PC-9 (cell line): ENCODE data around the gene MINDY4. TPM values are rescaled to one million over a fixed set of nuclear protein-coding genes. Genes with fewer than 3 reads are reported as not detected.

Source experiments
- BruUV-seq: library from RNA; stranded (reverse); fragments of 400-500 nt; replicated peaks from 2 replicates; lab custom pipeline; 2021; lab: Mats Ljungman, UMichigan
- CTCF ChIA-PET: fragments of 300-600 bp; sonication (Branson Sonifier 250); formaldehyde crosslinking; loops from one replicate; lab custom pipeline; 2022; ENCODE audit warnings: antibody characterized with exemption; lab: Charles Lee
- POLR2A ChIA-PET: fragments of 300-600 bp; sonication (Branson Sonifier 250); formaldehyde crosslinking; loops from one replicate; lab custom pipeline; 2022; ENCODE audit warnings: antibody characterized with exemption; ENCODE audit not compliant: unreplicated experiment; lab: Charles Lee
- DNase-seq, 2 experiments: peaks; one replicate each; pipeline versions ENCODE4 v3.0.0 to v3.0.0-alpha.2; 2015 to 2022; ENCODE audit warnings: mixed read lengths in 1 of 2
- H2AFZ ChIP-seq: fragments of 200-600 bp; sonication (generic); 2 replicates; pipeline ENCODE4 v1.8.1; 2017; ENCODE audit warnings: antibody characterized with exemption
- H3F3A ChIP-seq: fragments of 200-600 bp; sonication (generic); 2 replicates; pipeline ENCODE4 v1.8.1; 2017; ENCODE audit warnings: antibody characterized with exemption, mild to moderate bottlenecking, low read depth; ENCODE audit not compliant: insufficient read depth
- H3K27ac ChIP-seq: fragments of 200-600 bp; sonication (generic); 2 replicates; pipeline ENCODE4 v1.6.1; 2016; ENCODE audit warnings: mixed run types
- H3K27me3 ChIP-seq: fragments of 200-600 bp; sonication (generic); 2 replicates; pipeline ENCODE4 v1.6.1; 2016; ENCODE audit warnings: low read depth, mixed run types; ENCODE audit not compliant: insufficient read depth
- H3K36me3 ChIP-seq: fragments of 200-600 bp; sonication (generic); 2 replicates; pipeline ENCODE4 v1.6.1; 2016; ENCODE audit warnings: low read depth, mixed run types
- H3K4me1 ChIP-seq: fragments of 200-600 bp; sonication (generic); replicated peaks from 2 replicates; pipeline ENCODE4 v1.6.1; 2016; ENCODE audit warnings: mixed run types; ENCODE audit not compliant: insufficient read depth
- H3K4me2 ChIP-seq: fragments of 200-600 bp; sonication (generic); 2 replicates; pipeline ENCODE4 v1.6.1; 2017; ENCODE audit warnings: mixed run types
- H3K4me3 ChIP-seq: fragments of 200-600 bp; sonication (generic); 2 replicates; pipeline ENCODE4 v1.6.1; 2016; ENCODE audit warnings: mixed run types
- H3K79me2 ChIP-seq: fragments of 200-600 bp; sonication (generic); 2 replicates; pipeline ENCODE4 v1.6.1; 2017; ENCODE audit warnings: low read depth, mixed run types
- H3K9me2 ChIP-seq: fragments of 200-600 bp; sonication (generic); 2 replicates; pipeline ENCODE4 v1.8.1; 2017; ENCODE audit warnings: mild to moderate bottlenecking; ENCODE audit not compliant: insufficient read depth
- H3K9me3 ChIP-seq: fragments of 200-600 bp; sonication (generic); 2 replicates; pipeline ENCODE4 v1.8.1; 2016; ENCODE audit warnings: low read depth; ENCODE audit not compliant: insufficient read depth
- H4K20me1 ChIP-seq: fragments of 200-600 bp; sonication (generic); 2 replicates; pipeline ENCODE4 v1.8.1; 2017; ENCODE audit not compliant: insufficient read depth
- EZH2 ChIP-seq: fragments of 200-600 bp; sonication (generic); IDR thresholded peaks from 2 replicates; pipeline ENCODE4 v1.8.0; 2017; ENCODE audit warnings: antibody characterized with exemption, low read depth
- intact Hi-C: fragments of 100-400 bp; cut with micrococcal nuclease; formaldehyde crosslinking; loops from one replicate; pipeline ENCODE4 v1.10.0; 2022; ENCODE audit not compliant: unreplicated experiment
- total RNA-seq: library from RNA; stranded (reverse); gene quantifications from 2 replicates; pipeline ENCODE4 v1.2.3, GENCODE V29; 2021
- TF ChIP-seq, protein P1 (sequence below): fragments of 200-600 bp; sonication (generic); conservative IDR thresholded peaks from 2 replicates; pipeline ENCODE4 v1.6.1; 2017; ENCODE audit warnings: mixed run types, antibody characterized with exemption, mild to moderate bottlenecking, moderate library complexity

The MINDY4 gene
- total RNA-seq, 1 experiment from 2014 or later, result 14.8 TPM

DNA sequence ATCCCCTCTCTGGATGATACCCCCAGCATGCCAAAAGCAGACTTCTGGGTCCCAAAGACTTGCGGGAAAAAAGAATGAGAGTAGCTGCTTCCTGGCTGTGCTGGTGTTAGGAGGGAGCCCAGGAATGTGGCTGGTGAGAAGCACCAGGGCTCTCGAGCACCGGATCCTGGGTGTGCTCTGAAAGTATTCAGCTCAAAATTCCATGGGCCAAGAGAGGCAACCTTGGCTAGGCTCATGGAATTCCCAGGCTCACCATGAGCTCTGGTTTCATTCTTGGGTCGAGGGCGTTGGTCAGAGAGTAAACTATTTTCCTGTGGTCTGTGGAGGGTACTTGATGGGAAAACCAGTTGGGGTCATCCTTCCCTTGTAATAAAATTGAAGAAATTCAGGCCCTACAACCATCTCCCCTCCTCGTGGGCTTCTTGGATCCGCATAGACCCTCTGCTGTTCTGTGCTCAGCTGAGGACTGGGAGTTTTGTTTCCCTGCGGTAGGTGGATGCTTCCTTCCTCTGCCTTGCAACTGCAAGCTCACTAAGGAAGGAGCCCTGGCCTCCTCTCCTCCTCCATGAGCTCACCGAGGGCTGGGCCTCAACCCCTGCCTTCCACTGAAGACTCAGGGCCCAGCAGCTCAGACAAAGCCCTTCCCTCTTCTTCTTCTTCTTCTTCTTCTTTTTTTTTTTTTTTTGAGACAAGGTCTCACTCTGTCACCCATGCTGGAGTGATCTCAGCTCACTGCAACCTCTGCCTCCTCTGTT, 106.0 kb downstream of the MINDY4 start:
- Histone ChIP-seq H2AFZ (no peak overlapping the region), H3K4me1 (no peaks in the 10 kb centered on the region), H3K27me3 (no peaks in the 10 kb centered on the region), H3F3A (no peaks in the 10 kb centered on the region; the same call in 1 of the 2 replicates), H3K9me3 (no peaks in the 10 kb centered on the region), H3K4me2 (no peak overlapping the region), H3K36me3 (no peaks in the 10 kb centered on the region), H4K20me1 (no peaks in the 10 kb centered on the region), H3K27ac (no peak overlapping the region), H3K9me2 (no peaks in the 10 kb centered on the region), H3K4me3 (no peak overlapping the region), H3K79me2 (no peaks in the 10 kb centered on the region)
- CTCF ChIA-PET, result interaction anchor here (0.6 kb wide), 1 partner anchor 242 kb away, joined by 3 read pairs; no protein-coding TSS in a partner anchor
- POLR2A ChIA-PET, result no interaction called here
- no peak for DNase-seq
- intact Hi-C loops, result no loop called here
- TF ChIP-seq, protein P1, sequence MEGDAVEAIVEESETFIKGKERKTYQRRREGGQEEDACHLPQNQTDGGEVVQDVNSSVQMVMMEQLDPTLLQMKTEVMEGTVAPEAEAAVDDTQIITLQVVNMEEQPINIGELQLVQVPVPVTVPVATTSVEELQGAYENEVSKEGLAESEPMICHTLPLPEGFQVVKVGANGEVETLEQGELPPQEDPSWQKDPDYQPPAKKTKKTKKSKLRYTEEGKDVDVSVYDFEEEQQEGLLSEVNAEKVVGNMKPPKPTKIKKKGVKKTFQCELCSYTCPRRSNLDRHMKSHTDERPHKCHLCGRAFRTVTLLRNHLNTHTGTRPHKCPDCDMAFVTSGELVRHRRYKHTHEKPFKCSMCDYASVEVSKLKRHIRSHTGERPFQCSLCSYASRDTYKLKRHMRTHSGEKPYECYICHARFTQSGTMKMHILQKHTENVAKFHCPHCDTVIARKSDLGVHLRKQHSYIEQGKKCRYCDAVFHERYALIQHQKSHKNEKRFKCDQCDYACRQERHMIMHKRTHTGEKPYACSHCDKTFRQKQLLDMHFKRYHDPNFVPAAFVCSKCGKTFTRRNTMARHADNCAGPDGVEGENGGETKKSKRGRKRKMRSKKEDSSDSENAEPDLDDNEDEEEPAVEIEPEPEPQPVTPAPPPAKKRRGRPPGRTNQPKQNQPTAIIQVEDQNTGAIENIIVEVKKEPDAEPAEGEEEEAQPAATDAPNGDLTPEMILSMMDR, result no peak
- no peak for TF ChIP-seq EZH2
- no TSS peak for BruUV-seq

DNA sequence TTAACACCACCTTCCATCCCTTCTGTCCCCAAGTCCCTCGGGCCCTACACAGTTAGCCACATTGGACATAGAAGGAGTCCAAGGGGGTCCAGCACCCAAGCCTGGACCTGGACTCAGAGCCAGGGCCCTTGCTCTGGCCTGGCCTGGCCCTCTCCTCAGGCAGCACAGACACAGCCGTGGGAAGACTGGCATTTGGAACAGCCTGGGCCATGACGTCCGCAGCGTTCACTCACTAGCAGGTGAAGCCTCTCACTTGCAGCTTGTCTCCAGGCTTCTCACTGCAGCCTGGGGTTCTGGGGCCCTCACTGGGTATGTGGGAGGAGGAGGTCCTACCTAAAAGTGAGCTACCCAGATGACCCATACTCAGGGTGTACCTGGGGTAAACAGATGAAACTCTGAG, 106.8 kb downstream of the MINDY4 start:
- ChIA-PET CTCF (interaction anchor here (0.6 kb wide), 1 partner anchor 241 kb away, joined by 3 read pairs; no protein-coding TSS in a partner anchor), POLR2A (no interaction called here)
- no peak overlapping the region for H2AFZ ChIP-seq
- no peaks in the 10 kb centered on the region; the same call in 1 of the 2 replicates for H3F3A ChIP-seq
- no peaks in the 10 kb centered on the region for H3K27me3 ChIP-seq
- intact Hi-C loops, result no loop called here
- no peaks in the 10 kb centered on the region for H3K9me3 ChIP-seq
- TF ChIP-seq, protein P1, result no peak
- no peak for TF ChIP-seq EZH2
- no peaks in the 10 kb centered on the region for H3K4me1 ChIP-seq
- H3K4me2 ChIP-seq, result no peak overlapping the region
- no peak overlapping the region for H3K27ac ChIP-seq
- BruUV-seq, result no TSS peak
- H3K9me2 ChIP-seq, result no peaks in the 10 kb centered on the region
- no peaks in the 10 kb centered on the region for H3K79me2 ChIP-seq
- no peak overlapping the region for H3K4me3 ChIP-seq
- H3K36me3 ChIP-seq, result no peaks in the 10 kb centered on the region
- no peak for DNase-seq
- no peaks in the 10 kb centered on the region for H4K20me1 ChIP-seq

DNA sequence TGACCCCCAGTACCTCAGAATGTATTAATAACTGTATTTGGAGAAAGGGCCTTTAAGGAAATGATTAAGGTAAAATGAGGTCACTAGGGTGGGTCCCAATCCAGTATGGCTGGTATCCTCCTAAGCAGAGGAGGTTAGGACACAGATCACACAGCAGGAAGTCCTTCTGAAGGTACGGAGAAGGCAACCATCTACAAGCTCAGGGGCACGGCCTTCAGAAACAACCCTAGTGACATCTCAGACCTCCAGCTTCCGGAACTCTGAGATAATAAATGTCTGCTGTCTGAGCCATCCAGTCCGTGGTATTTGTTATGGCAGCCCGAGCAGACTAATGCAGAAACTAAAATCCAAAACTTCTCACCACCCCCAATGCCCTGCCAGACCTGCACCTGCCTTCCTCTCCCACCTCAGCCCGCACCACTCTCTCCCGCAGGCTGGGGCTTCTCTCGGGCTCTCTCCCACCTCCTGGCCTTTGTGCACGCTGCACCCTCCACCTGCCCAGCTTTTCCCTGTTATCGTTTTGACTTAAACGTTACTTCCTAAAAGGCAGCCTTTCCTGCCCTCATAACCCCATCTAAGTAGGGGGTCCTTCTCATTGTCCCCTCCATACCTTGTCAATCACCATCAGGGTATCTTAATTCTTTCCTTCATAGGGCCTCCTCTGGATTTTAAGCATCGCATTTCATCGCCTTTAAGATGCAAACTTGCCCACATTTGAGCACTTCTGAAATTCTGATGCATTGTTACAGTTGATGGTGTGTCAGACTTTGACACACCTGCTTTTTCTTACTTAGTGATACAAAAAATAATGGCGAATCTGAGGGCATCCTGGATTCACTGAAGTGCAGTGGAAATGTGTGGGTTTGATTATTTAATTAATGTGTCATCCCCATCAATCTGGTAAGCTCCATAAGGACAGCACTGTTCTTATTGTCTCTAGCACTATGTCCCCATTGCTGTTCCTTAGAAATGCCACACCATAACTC, 108.2 kb downstream of the MINDY4 start:
- H3K4me2 ChIP-seq, result no peak overlapping the region
- H3K79me2 ChIP-seq, result no peaks in the 10 kb centered on the region
- H3K36me3 ChIP-seq, result no peaks in the 10 kb centered on the region
- TF ChIP-seq, protein P1, result no peak
- no peak for TF ChIP-seq EZH2
- H3K27me3 ChIP-seq, result no peaks in the 10 kb centered on the region
- no TSS peak for BruUV-seq
- H2AFZ ChIP-seq, result no peak overlapping the region
- CTCF ChIA-PET, result no interaction called here
- H4K20me1 ChIP-seq, result no peaks in the 10 kb centered on the region
- no peaks in the 10 kb centered on the region for H3K9me3 ChIP-seq
- intact Hi-C loops, result no loop called here
- no peak overlapping the region for H3K4me3 ChIP-seq
- no peaks in the 10 kb centered on the region; the same call in 1 of the 2 replicates for H3F3A ChIP-seq
- POLR2A ChIA-PET, result no interaction called here
- H3K9me2 ChIP-seq, result no peaks in the 10 kb centered on the region
- no peak for DNase-seq
- no peaks in the 10 kb centered on the region for H3K4me1 ChIP-seq
- H3K27ac ChIP-seq, result no peak overlapping the region
